Left cardiac atrium (tissue), 4 donors: ENCODE data around the gene UNC13D. TPM values are rescaled to one million over a fixed set of nuclear protein-coding genes. Genes with fewer than 3 reads are reported as not detected.
A peak's percentile ranks its signal among the peaks of the same experiment; 100 is the strongest.

ENCODE experiments used
- ATAC-seq, 2 donors: fragments of 200-7000 bp; cut with Tn5 transposase; one replicate each; pipeline ENCODE4 v1.9.1; 2020; ENCODE audit warnings: mild to moderate bottlenecking in 2 of 2, moderate library complexity in 2 of 2
- DNase-seq: peaks from one replicate; pipeline ENCODE4 v3.0.0-alpha.2; 2020
- intact Hi-C, 2 donors: fragments of 100-400 bp; cut with DNase I; formaldehyde crosslinking; loops; one replicate each; pipeline versions ENCODE4 v1.14.1 to v1.15.1; 2022 to 2023
- total RNA-seq, 2 donors: library from RNA; stranded (reverse); fragmentation: NEBNext Ultra II Directional; extraction: Animal tissue kit (Norgen Biotek cat#: 25700); gene quantifications; one replicate each; pipeline ENCODE4 v1.2.1, GENCODE V29; 2021
- donor health status: DM: no; HTN: yes; CAD: no.
- donor health status: DM: no; HTN: yes; CAD: no; lungs with severe emphysema.
- donor health status: DM: yes; HTN: yes; CAD: no.
- donor health status: Dilated cardiomyopathy.

The UNC13D gene
- total RNA-seq, 2 donors from 2014 or later: 22.1 to 34.0 TPM

- ATAC-seq (no peak), DNase-seq (peak; percentile 25)
- intact Hi-C loops: loop anchor here in 1 of 2 donors (10.0 kb wide), 1 partner anchor 68 kb away; a partner anchor contains a TSS
Measured at GRCh38 chr17:75842963-75843576, 1.1 kb downstream of the UNC13D start.

GRCh38 chr17:75842411-75842810, 1.8 kb downstream of the UNC13D start:
- ATAC-seq: no peak
- no peak for DNase-seq
- intact Hi-C loops: loop anchor here in 1 of 2 donors (10.0 kb wide), 1 partner anchor 68 kb away; a partner anchor contains a TSS

GRCh38 chr17:75840799-75841164, 3.4 kb downstream of the UNC13D start:
- intact Hi-C loops: loop anchor here in 1 of 2 donors (10.0 kb wide), 1 partner anchor 66 kb away; a partner anchor contains a TSS
- no peak for ATAC-seq

GRCh38 chr17:75839942-75840798, 4.0 kb downstream of the UNC13D start:
- intact Hi-C loops: loop anchor here in 1 of 2 donors (10.0 kb wide), 1 partner anchor 65 kb away; a partner anchor contains a TSS
- ATAC-seq (no peak), DNase-seq (no peak)

More at GRCh38 chr17:75840799-75841164, 3.4 kb downstream of the UNC13D start:
- no peak for DNase-seq

- ATAC-seq (peak; percentile 7 to 31), DNase-seq (no peak)
- intact Hi-C loops: no loop called here
Measured at GRCh38 chr17:75838410-75838809, 5.8 kb downstream of the UNC13D start.

GRCh38 chr17:75837899-75838298, 6.3 kb downstream of the UNC13D start:
- intact Hi-C loops: no loop called here
- DNase-seq (peak; percentile 26), ATAC-seq (no peak)

- intact Hi-C loops: no loop called here
- DNase-seq (no peak), ATAC-seq (no peak)
Measured at GRCh38 chr17:75836605-75837004, 7.6 kb downstream of the UNC13D start.

GRCh38 chr17:75835654-75835987, 8.6 kb downstream of the UNC13D start:
- ATAC-seq: no peak
- no peak for DNase-seq
- intact Hi-C loops: no loop called here

- ATAC-seq (no peak), DNase-seq (peak; percentile 24)
- intact Hi-C loops: no loop called here
Measured at GRCh38 chr17:75834928-75835653, 9.1 kb downstream of the UNC13D start.

- ATAC-seq (no peak), DNase-seq (peak; percentile 20)
- intact Hi-C loops: no loop called here
Measured at GRCh38 chr17:75834279-75834920, 9.8 kb downstream of the UNC13D start.

GRCh38 chr17:75832652-75833400, 11.4 kb downstream of the UNC13D start:
- DNase-seq: peak; percentile 36
- ATAC-seq: peak; percentile 35 to 52
- intact Hi-C loops: no loop called here

GRCh38 chr17:75832164-75832651, 12.0 kb downstream of the UNC13D start:
- DNase-seq (peak; percentile 48), ATAC-seq (peak; percentile 41 to 53)
- intact Hi-C loops: no loop called here

GRCh38 chr17:75831032-75831571, 13.1 kb downstream of the UNC13D start:
- intact Hi-C loops: no loop called here
- DNase-seq: no peak
- no peak for ATAC-seq

GRCh38 chr17:75830164-75831031, 13.8 kb downstream of the UNC13D start:
- ATAC-seq (no peak), DNase-seq (peak; percentile 39)
- intact Hi-C loops: no loop called here

- intact Hi-C loops: no loop called here
- ATAC-seq: no peak
- DNase-seq: no peak
Measured at GRCh38 chr17:75829747-75830146, 14.5 kb downstream of the UNC13D start.

- DNase-seq: peak; percentile 23
- intact Hi-C loops: no loop called here
- ATAC-seq: no peak
Measured at GRCh38 chr17:75828741-75829140, 15.5 kb downstream of the UNC13D start.

- ATAC-seq: no peak
Measured at GRCh38 chr17:75828076-75828400, 16.2 kb downstream of the UNC13D start.

More at GRCh38 chr17:75828076-75828400, 16.2 kb downstream of the UNC13D start:
- intact Hi-C loops: no loop called here
- no peak for DNase-seq
